Rectal smooth muscle tissue (tissue), 1 donor: ENCODE results near the gene TRMU.
A peak's percentile ranks its signal among the peaks of the same experiment; 100 is the strongest.

Experiments used
- H3K27ac ChIP-seq: one replicate; pipeline ENCODE4 v1.7.0; 2013; ENCODE audit warnings: low read depth, low read length, inconsistent platforms
- H3K27me3 ChIP-seq: one replicate; pipeline ENCODE4 v1.7.0; 2013; ENCODE audit warnings: low read length; ENCODE audit not compliant: control insufficient read depth, insufficient read depth
- H3K36me3 ChIP-seq: one replicate; pipeline ENCODE4 v1.7.0; 2013; ENCODE audit warnings: low read length; ENCODE audit not compliant: control insufficient read depth, insufficient read depth
- H3K4me1 ChIP-seq: one replicate; pipeline ENCODE4 v1.7.0; 2013; ENCODE audit warnings: low read length; ENCODE audit not compliant: control insufficient read depth, insufficient read depth
- H3K4me3 ChIP-seq: one replicate; pipeline ENCODE4 v1.7.0; 2013; ENCODE audit warnings: low read length
- H3K9ac ChIP-seq: one replicate; pipeline ENCODE4 v1.7.0; 2013; ENCODE audit warnings: low read length

TRMU gene

GRCh38 chr22:46293577-46294260 is 41.8 kb upstream of the TRMU start:
- peaks cover 24% of the 10 kb centered on the region for H3K36me3 ChIP-seq
- no peak overlapping the region for H3K27ac ChIP-seq
- H3K4me1 ChIP-seq = peaks cover 5% of the 10 kb centered on the region
- H3K27me3 ChIP-seq = no peaks in the 10 kb centered on the region
- H3K9ac ChIP-seq = no peak overlapping the region
- no peak overlapping the region for H3K4me3 ChIP-seq

GRCh38 chr22:46294784-46295183 is 40.7 kb upstream of the TRMU start:
- no peak overlapping the region for H3K27ac ChIP-seq
- no peaks in the 10 kb centered on the region for H3K27me3 ChIP-seq
- no peak overlapping the region for H3K9ac ChIP-seq
- peaks cover 5% of the 10 kb centered on the region for H3K4me1 ChIP-seq
- H3K36me3 ChIP-seq = peaks cover 15% of the 10 kb centered on the region
- H3K4me3 ChIP-seq = no peak overlapping the region

- Histone ChIP-seq H3K9ac (no peak overlapping the region), H3K4me3 (peak overlapping the region; percentile 73), H3K4me1 (peaks cover 5% of the 10 kb centered on the region), H3K27ac (peak overlapping the region; percentile 88), H3K27me3 (no peaks in the 10 kb centered on the region), H3K36me3 (peaks cover 9% of the 10 kb centered on the region)
Measured at GRCh38 chr22:46295277-46295971, 40.1 kb upstream of the TRMU start.

GRCh38 chr22:46296257-46297150 is 39.0 kb upstream of the TRMU start, which contains the start of gene GTSE1:
TSS of gene GTSE1 (plus strand) at chr22:46296870. CDS start at chr22:46297401, 531 bp downstream.
- peak within 1 kb of the TSS; percentile 50 for H3K9ac ChIP-seq
- peaks cover 7% of the 10 kb centered on the region for H3K36me3 ChIP-seq
- peaks cover 5% of the 10 kb centered on the region for H3K4me1 ChIP-seq
- H3K27me3 ChIP-seq = no peaks in the 10 kb centered on the region
- peak within 1 kb of the TSS; percentile 73 for H3K4me3 ChIP-seq
- H3K27ac ChIP-seq = peak within 1 kb of the TSS; percentile 88

GRCh38 chr22:46297151-46297812 is 38.2 kb upstream of the TRMU start:
- H3K27me3 ChIP-seq = no peaks in the 10 kb centered on the region
- H3K4me1 ChIP-seq = peaks cover 5% of the 10 kb centered on the region
- peak overlapping the region; percentile 57 for H3K4me3 ChIP-seq
- no peak overlapping the region for H3K27ac ChIP-seq
- no peak overlapping the region for H3K9ac ChIP-seq
- H3K36me3 ChIP-seq = peaks cover 7% of the 10 kb centered on the region

- Histone ChIP-seq H3K27ac (no peak overlapping the region), H3K36me3 (no peaks in the 10 kb centered on the region), H3K4me3 (no peak overlapping the region), H3K27me3 (no peaks in the 10 kb centered on the region), H3K4me1 (peaks cover 5% of the 10 kb centered on the region), H3K9ac (no peak overlapping the region)
Measured at GRCh38 chr22:46299101-46299500, 36.4 kb upstream of the TRMU start.

GRCh38 chr22:46300491-46300890 is 35.0 kb upstream of the TRMU start:
- H3K27ac ChIP-seq = no peak overlapping the region
- H3K4me3 ChIP-seq = no peak overlapping the region
- no peaks in the 10 kb centered on the region for H3K27me3 ChIP-seq
- H3K36me3 ChIP-seq = no peaks in the 10 kb centered on the region
- H3K9ac ChIP-seq = no peak overlapping the region
- peaks cover 5% of the 10 kb centered on the region for H3K4me1 ChIP-seq

GRCh38 chr22:46303347-46303965 is 32.1 kb upstream of the TRMU start:
- Histone ChIP-seq H3K4me1 (no peaks in the 10 kb centered on the region), H3K27me3 (no peaks in the 10 kb centered on the region), H3K36me3 (no peaks in the 10 kb centered on the region), H3K27ac (no peak overlapping the region), H3K4me3 (no peak overlapping the region), H3K9ac (no peak overlapping the region)

GRCh38 chr22:46308283-46308988 is 27.1 kb upstream of the TRMU start:
- Histone ChIP-seq H3K4me3 (no peak overlapping the region), H3K27me3 (no peaks in the 10 kb centered on the region), H3K9ac (no peak overlapping the region), H3K36me3 (no peaks in the 10 kb centered on the region), H3K27ac (no peak overlapping the region), H3K4me1 (no peaks in the 10 kb centered on the region)

- Histone ChIP-seq H3K36me3 (no peaks in the 10 kb centered on the region), H3K4me3 (no peak overlapping the region), H3K27ac (no peak overlapping the region), H3K27me3 (no peaks in the 10 kb centered on the region), H3K4me1 (no peaks in the 10 kb centered on the region), H3K9ac (no peak overlapping the region)
Measured at GRCh38 chr22:46309526-46310085, 25.9 kb upstream of the TRMU start.

GRCh38 chr22:46312056-46312455 is 23.5 kb upstream of the TRMU start:
- Histone ChIP-seq H3K9ac (no peak overlapping the region), H3K4me3 (no peak overlapping the region), H3K27ac (no peak overlapping the region), H3K27me3 (no peaks in the 10 kb centered on the region), H3K4me1 (no peaks in the 10 kb centered on the region), H3K36me3 (no peaks in the 10 kb centered on the region)
